Frontal cortex (tissue), 4 donors: ENCODE data around the gene LARP4B. TPM values are rescaled to one million over a fixed set of nuclear protein-coding genes. Genes with fewer than 3 reads are reported as not detected.

Experiments used
- DNase-seq, 2 donors: peaks; one replicate each; pipeline ENCODE4 v3.0.0; 2012; ENCODE audit warnings: low spot score in 2 of 2
- FAIRE-seq: peaks from 2 replicates; lab custom pipeline; 2012; peaks lifted over from hg19 to GRCh38; lab: Jason Lieb, UNC
- total RNA-seq: library from RNA; depleted of rRNA; stranded (reverse); fragments of >200 nt; gene quantifications from one replicate; pipeline ENCODE4 v1.2.3, GENCODE V29; 2014
- donor health status: control.
- donor health status: control.
- donor health status: control.

The LARP4B gene
- total RNA-seq, 1 donor from 2014 or later: 29.3 TPM

DNA sequence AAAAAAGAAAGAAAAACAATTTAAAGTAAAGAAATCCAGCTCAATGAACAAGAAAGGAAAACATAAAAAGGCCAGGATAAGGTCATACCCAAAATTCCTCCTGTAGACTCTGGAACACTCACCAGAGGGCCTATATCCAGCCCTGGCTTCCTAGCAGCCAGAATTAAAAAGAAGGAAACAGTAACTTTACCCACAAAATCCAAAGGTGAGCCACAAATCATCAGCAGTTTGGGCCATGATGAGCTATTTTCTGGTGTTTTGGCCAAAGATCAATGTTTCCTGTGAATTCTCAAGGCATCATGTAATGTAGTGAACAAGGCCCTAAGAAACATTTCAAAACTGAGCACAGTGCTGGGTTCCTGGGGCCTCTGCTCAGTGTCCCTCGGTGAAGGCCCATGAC, 87.8 kb downstream of the LARP4B start:
- no peak for FAIRE-seq
- no peak for DNase-seq

DNA sequence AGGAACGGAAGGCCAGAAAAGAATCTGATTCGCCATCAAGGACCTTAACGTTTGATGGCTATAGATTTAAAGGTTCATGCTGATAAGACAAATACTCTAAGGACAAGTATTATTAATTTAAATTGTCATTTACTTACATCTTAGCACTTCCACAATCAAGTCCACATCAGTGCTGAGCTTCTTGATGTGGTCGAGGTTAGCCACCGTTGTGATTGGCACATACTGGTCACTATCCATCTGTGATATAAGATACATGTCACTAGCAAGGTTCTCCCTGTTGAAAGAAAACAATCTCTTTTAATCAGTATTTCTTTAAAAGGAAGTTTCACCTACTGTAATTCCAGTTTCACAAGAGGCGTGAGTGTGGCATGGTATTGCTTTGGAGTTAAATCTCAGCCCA, 88.7 kb downstream of the LARP4B start:
- FAIRE-seq: no peak
- no peak for DNase-seq

- no peak for DNase-seq
- FAIRE-seq: no peak
Measured at GRCh38 chr10:841535-841934, 90.0 kb downstream of the LARP4B start.

DNA sequence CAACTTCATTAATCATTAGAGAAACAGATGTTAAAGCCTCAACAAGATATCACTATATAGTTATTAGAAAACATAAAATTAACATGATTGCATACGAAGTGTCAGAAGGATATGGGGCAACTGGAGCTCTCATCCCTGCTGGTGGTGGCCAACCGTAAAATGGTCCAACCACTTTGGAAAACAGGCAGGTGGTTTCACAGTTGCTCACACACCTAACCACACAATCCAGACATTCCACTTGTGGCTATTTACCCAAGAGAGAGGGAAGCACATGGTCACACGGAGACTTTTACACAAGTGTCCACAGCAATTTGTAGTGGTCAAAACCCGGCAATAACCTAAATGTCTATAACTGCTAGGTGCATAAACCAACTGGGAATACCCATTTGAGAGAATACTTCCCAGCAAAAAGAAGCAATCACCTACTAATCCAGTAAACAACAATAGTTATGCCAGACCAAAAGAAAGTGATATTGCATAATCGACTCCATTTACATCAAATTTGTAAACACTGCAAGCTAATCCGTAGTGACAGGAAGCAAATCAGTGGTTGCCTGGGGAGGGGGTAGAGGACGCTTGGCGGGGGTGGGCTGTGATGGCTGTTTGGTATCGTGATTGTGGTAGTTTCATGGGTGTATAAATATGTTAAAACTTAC, 91.8 kb downstream of the LARP4B start:
- FAIRE-seq (no peak), DNase-seq (no peak)

GRCh38 chr10:836782-837181, 94.7 kb downstream of the LARP4B start:
- no peak for DNase-seq
- no peak for FAIRE-seq

DNA sequence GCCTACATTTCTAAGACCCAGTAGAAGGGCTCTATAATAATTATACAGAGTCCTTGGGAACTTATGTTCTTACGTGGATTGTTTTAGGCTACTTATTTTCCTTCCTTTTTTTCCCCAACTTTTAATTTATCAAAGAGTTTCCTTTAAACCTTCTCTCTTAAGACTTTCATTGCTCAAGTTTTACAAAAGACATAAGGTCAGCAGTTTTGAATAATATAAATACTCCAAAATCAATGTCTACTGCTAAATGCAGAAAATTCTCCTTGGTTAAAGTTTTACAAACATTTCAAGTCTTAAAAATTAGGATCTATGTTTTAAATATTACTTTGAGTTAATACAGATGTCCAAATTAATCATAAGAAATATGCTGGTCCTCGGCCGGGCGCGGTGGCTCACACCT, 97.0 kb downstream of the LARP4B start:
- no peak for DNase-seq
- FAIRE-seq: no peak

DNA sequence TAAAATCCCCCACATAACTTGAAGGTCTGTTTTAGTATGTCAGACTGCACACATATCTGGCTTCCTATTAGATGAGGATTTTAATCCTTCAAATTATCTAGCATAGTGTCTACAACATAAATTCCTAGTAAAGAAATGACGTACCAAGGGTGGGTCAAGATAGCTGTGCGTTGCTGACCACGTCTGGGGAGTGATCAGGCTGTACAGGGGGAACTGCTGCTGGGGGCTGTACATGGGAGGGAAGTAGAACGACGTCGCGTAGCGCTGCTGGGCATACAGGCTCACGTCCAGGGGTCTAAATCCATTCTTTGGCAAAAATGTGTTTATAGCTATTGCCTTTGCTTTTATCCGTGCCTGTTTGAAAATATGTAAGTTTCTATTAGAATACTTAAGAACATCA, 102.3 kb downstream of the LARP4B start:
- no peak for FAIRE-seq
- no peak for DNase-seq

DNA sequence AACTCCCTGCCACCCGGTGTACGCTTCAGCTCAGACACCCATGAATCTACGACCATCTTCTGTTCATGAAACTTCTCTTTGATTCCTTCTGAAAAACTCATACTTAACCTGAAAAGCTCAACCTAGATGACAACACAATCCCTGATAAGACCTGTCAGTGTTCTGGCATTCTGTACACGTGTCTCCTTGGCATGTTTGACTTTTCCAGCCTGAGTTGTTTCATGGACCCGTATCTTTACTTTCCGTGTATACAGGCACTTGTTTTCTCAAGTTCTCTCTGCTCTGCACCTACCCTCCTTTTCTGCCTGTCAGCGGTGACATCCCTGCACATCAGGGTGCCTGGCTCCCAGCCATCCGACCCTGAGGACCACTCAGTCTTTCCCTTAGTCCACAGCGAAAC, 103.3 kb downstream of the LARP4B start:
- DNase-seq (no peak), FAIRE-seq (no peak)

- DNase-seq (no peak), FAIRE-seq (no peak)
Measured at GRCh38 chr10:824946-825345, 106.6 kb downstream of the LARP4B start.

DNA sequence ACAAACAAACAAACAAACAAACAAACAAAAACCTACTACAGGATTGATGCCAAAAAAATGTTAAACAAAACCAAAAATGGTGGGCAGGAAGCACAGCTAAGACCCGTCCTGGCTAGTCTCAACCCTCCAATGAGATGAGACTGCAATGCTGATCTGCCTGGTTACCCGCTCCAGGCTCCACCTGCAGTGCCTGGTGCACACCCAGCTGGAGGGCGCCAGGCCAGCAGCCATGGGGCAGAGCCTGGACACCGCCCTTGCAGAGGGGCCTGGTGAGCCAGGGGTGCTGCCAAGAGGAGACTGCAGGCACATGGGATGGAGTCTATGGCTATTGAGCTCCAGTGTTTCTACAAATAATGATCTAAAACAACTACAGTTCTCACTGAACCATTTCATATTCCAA, 107.0 kb downstream of the LARP4B start:
- DNase-seq: no peak
- FAIRE-seq: no peak

DNA sequence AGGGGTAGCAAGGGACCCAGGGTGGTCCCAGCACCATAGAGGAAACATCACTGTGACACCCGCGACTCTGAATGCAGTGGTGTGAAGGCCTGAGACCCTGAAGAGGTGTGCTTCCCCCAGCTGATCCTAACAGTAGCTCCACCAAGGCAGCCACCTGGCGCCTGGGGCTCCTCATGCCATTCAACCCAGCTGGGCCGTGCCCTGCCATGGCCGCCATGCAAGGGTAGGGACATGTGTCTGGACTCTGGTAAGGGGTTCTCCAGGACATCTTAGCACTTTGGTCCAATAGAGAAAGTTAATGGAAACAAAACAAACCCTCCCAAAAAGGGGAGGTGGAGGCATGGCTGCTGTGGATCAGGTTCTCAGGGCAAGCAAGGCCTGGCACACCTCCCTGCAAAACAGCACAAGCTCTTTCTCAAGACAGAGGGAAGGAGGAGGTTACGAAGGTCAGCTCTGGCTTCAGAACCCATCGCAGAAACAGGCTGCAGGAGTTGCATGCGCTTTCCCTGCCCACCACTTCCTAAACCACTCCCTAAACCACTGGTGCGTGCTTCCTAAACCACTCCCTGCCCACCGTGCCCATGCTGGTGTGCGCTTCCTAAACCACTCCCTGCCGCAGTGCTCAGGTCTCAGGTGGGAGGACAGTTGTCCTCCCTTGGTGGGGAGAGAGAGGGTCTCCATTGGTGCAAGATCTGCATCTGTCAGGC, 108.7 kb downstream of the LARP4B start:
- FAIRE-seq: no peak

GRCh38 chr10:822197-822596, 109.3 kb downstream of the LARP4B start:
- DNase-seq (no peak), FAIRE-seq (no peak)

More for the DNA sequence above, 108.7 kb downstream of the LARP4B start:
- no peak for DNase-seq

DNA sequence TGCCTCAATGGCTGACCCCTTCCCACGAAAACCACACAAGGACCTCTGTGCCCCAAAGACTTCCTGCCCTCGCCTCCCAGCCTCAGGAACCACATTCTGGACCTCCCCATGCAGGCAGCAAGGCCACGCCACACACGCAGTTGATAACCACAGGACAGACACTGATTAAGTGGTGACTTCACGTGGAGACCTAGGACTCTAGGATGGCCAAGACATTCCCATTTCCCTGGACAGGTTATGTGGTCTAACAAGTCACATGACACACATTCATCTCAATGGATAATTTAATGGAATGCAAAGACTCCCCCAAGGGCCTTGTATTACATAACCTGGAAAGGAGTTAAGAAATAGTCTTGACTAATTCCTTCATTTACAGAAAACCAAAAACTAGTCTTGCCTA, 110.2 kb downstream of the LARP4B start:
- no peak for DNase-seq

GRCh38 chr10:819816-820215, 111.7 kb downstream of the LARP4B start:
- FAIRE-seq (no peak), DNase-seq (no peak)

More for the DNA sequence above, 110.2 kb downstream of the LARP4B start:
- no peak for FAIRE-seq

- no peak for FAIRE-seq
Measured at GRCh38 chr10:819326-819725, 112.2 kb downstream of the LARP4B start.

DNA sequence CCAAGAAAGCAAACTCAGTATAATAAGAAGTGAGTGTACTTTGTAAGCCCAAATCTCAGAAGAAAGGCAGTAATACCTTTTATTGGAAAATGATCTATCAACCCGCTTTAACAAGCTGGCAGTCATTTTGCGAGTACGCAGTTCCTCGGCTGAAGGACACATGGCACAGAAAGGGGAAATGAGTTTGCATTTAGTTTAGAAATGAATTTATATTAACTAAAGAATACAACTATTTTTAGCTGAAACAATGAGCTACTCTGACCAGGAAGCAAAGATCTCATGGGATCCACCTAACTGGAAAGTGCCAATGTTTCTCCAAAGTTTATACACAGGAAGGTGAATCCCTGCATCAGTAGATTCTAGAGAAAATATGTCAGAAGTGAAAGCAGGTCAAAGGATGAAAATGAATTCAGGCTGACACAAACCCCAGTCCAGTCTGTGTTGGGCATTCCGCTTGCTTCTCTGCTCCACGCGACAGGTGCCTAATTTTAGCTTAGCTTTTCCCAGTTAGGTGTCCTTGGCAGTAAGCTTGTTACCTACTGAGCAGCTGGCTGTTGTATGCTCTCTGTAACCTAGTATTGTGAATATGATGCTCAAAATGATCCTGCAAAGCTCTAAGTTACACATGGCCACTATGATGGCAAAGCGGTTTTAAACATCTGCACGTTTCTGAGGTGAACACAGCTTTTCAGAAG, 112.8 kb downstream of the LARP4B start:
- no peak for FAIRE-seq
- no peak for DNase-seq

More at GRCh38 chr10:819326-819725, 112.2 kb downstream of the LARP4B start:
- DNase-seq: no peak

GRCh38 chr10:818010-818409, 113.5 kb downstream of the LARP4B start:
- no peak for DNase-seq

GRCh38 chr10:817371-817770, 114.1 kb downstream of the LARP4B start:
- FAIRE-seq (no peak), DNase-seq (no peak)

More at GRCh38 chr10:818010-818409, 113.5 kb downstream of the LARP4B start:
- no peak for FAIRE-seq

- no peak for DNase-seq
- FAIRE-seq: no peak
Measured at GRCh38 chr10:816958-817357, 114.5 kb downstream of the LARP4B start.

DNA sequence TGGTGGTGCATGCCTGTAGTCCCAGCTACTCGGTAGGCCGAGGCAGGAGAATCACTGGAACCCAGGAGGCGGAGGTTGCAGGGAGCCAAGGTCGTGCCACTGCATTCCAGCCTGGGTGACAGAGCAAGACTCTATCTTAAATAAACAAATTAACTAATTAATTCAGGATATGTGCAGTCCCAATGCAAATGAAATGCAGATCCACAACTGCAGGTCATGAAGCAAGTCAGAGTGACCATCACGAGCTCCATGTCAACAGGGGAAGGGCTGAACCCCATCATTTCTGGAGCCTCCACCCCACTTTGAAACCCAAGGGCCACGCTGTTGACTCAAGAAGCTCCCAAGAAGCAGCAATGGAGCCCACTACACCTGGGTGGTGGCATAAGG, 115.4 kb downstream of the LARP4B start:
- no peak for FAIRE-seq
- DNase-seq: no peak
